Neural progenitor cell (in vitro differentiated cells): ENCODE measurements around the gene ANKS1B. TPM values are rescaled to one million over a fixed set of nuclear protein-coding genes. Genes with fewer than 3 reads are reported as not detected.

Source experiments
- DNase-seq: peaks from one replicate; pipeline ENCODE4 v3.0.0-alpha.2; 2016; ENCODE audit warnings: low spot score
- H2AFZ ChIP-seq: fragments of 200-600 bp; sonication (generic); replicated peaks from 2 replicates; pipeline ENCODE4 v1.6.1; 2016; ENCODE audit warnings: antibody characterized with exemption
- H3F3A ChIP-seq: fragments of 200-600 bp; sonication (generic); 2 replicates; pipeline ENCODE4 v1.6.1; 2016; ENCODE audit warnings: antibody characterized with exemption, low read depth
- H3K27ac ChIP-seq: fragments of 200-600 bp; sonication (generic); 2 replicates; pipeline ENCODE4 v1.5.1; 2016; ENCODE audit warnings: mild to moderate bottlenecking
- H3K27me3 ChIP-seq: fragments of 200-600 bp; sonication (generic); 2 replicates; pipeline ENCODE4 v1.6.1; 2016; ENCODE audit warnings: mild to moderate bottlenecking, moderate library complexity
- H3K36me3 ChIP-seq: fragments of 200-600 bp; sonication (generic); 2 replicates; pipeline ENCODE4 v1.5.1; 2016
- H3K4me1 ChIP-seq: fragments of 200-600 bp; sonication (generic); 2 replicates; pipeline ENCODE4 v1.6.1; 2016; ENCODE audit warnings: mixed run types
- H3K4me2 ChIP-seq: fragments of 200-600 bp; sonication (generic); 2 replicates; pipeline ENCODE4 v1.6.1; 2016
- H3K4me3 ChIP-seq: fragments of 200-600 bp; sonication (generic); 2 replicates; pipeline ENCODE4 v1.5.1; 2016
- H3K79me2 ChIP-seq: fragments of 200-600 bp; sonication (generic); 2 replicates; pipeline ENCODE4 v1.6.1; 2016; ENCODE audit warnings: low read depth
- H3K9ac ChIP-seq: fragments of 200-600 bp; sonication (generic); 2 replicates; pipeline ENCODE4 v1.6.1; 2016
- H3K9me3 ChIP-seq: fragments of 200-600 bp; sonication (generic); 2 replicates; pipeline ENCODE4 v1.5.1; 2016; ENCODE audit warnings: low read depth
- H4K20me1 ChIP-seq: fragments of 200-600 bp; sonication (generic); 2 replicates; pipeline ENCODE4 v1.6.1; 2016; ENCODE audit warnings: low read depth
- H3K27ac Mint-ChIP-seq: 3 replicates; pipeline ENCODE4 v1.8.0; 2021; ENCODE audit warnings: mixed read lengths
- H3K27me3 Mint-ChIP-seq: 2 replicates; pipeline ENCODE4 v1.8.0; 2022; ENCODE audit warnings: low read depth, mild to moderate bottlenecking, inconsistent platforms, moderate library complexity, mixed read lengths; ENCODE audit not compliant: insufficient read depth
- H3K36me3 Mint-ChIP-seq: 3 replicates; pipeline ENCODE4 v1.8.0; 2021; ENCODE audit warnings: mixed read lengths
- H3K4me1 Mint-ChIP-seq: 3 replicates; pipeline ENCODE4 v1.8.0; 2021; ENCODE audit warnings: mixed read lengths
- H3K4me3 Mint-ChIP-seq: 3 replicates; pipeline ENCODE4 v1.8.0; 2021; ENCODE audit warnings: mild to moderate bottlenecking, moderate library complexity, mixed read lengths
- H3K9me3 Mint-ChIP-seq: 3 replicates; pipeline ENCODE4 v1.8.0; 2020; ENCODE audit warnings: mixed read lengths
- EZH2 ChIP-seq: fragments of 200-600 bp; sonication (generic); IDR thresholded peaks from 2 replicates; pipeline ENCODE4 v1.6.1; 2017; ENCODE audit warnings: antibody characterized with exemption, mild to moderate bottlenecking, moderate library complexity
- EZH2phosphoT487 ChIP-seq: fragments of 200-600 bp; sonication (generic); IDR thresholded peaks from 2 replicates; pipeline ENCODE4 v1.6.1; 2017; ENCODE audit warnings: antibody characterized with exemption
- total RNA-seq: library from RNA; depleted of rRNA; stranded (reverse); fragments of >200 nt; gene quantifications from 2 replicates; pipeline ENCODE4 v1.2.3, GENCODE V29; 2015; ENCODE audit warnings: low replicate concordance
- TF ChIP-seq, protein P1 (sequence below): fragments of 200-600 bp; sonication (generic); IDR thresholded peaks from 2 replicates; pipeline ENCODE4 v1.5.1; 2017; ENCODE audit warnings: antibody characterized with exemption, mild to moderate bottlenecking

ANKS1B gene
- total RNA-seq, 1 donor from 2014 or later, result 7.9 TPM

- no peaks in the 10 kb centered on the region for H3K36me3 Mint-ChIP-seq
- DNase-seq, result no peak
- no peaks in the 10 kb centered on the region for H3K27me3 ChIP-seq
- H3K27ac Mint-ChIP-seq, result no peak overlapping the region
- TF ChIP-seq EZH2, result no peak
- no peak for TF ChIP-seq EZH2phosphoT487
- TF ChIP-seq, protein P1, sequence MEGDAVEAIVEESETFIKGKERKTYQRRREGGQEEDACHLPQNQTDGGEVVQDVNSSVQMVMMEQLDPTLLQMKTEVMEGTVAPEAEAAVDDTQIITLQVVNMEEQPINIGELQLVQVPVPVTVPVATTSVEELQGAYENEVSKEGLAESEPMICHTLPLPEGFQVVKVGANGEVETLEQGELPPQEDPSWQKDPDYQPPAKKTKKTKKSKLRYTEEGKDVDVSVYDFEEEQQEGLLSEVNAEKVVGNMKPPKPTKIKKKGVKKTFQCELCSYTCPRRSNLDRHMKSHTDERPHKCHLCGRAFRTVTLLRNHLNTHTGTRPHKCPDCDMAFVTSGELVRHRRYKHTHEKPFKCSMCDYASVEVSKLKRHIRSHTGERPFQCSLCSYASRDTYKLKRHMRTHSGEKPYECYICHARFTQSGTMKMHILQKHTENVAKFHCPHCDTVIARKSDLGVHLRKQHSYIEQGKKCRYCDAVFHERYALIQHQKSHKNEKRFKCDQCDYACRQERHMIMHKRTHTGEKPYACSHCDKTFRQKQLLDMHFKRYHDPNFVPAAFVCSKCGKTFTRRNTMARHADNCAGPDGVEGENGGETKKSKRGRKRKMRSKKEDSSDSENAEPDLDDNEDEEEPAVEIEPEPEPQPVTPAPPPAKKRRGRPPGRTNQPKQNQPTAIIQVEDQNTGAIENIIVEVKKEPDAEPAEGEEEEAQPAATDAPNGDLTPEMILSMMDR, result no peak
- no peaks in the 10 kb centered on the region for H3K27me3 Mint-ChIP-seq
- no peaks in the 10 kb centered on the region for H4K20me1 ChIP-seq
- H3K4me3 Mint-ChIP-seq, result no peak overlapping the region
- no peak overlapping the region for H2AFZ ChIP-seq
- no peaks in the 10 kb centered on the region for H3K4me1 ChIP-seq
- no peaks in the 10 kb centered on the region for H3K9me3 Mint-ChIP-seq
- no peak overlapping the region for H3K27ac ChIP-seq
- no peak overlapping the region for H3K4me3 ChIP-seq
- H3K9ac ChIP-seq, result no peak overlapping the region
- H3F3A ChIP-seq, result no peaks in the 10 kb centered on the region
- no peaks in the 10 kb centered on the region for H3K4me1 Mint-ChIP-seq
- H3K79me2 ChIP-seq, result no peaks in the 10 kb centered on the region
- no peaks in the 10 kb centered on the region for H3K36me3 ChIP-seq
- no peaks in the 10 kb centered on the region for H3K9me3 ChIP-seq
- no peak overlapping the region for H3K4me2 ChIP-seq
These were observed 72.8 kb downstream of the ANKS1B start for GRCh38 chr12:99911967-99912366.

- Mint-ChIP-seq H3K4me3 (no peak overlapping the region), H3K9me3 (no peaks in the 10 kb centered on the region), H3K4me1 (no peaks in the 10 kb centered on the region), H3K27ac (no peak overlapping the region), H3K36me3 (no peaks in the 10 kb centered on the region), H3K27me3 (no peaks in the 10 kb centered on the region)
- Histone ChIP-seq H3K4me1 (no peaks in the 10 kb centered on the region), H2AFZ (no peak overlapping the region), H4K20me1 (no peaks in the 10 kb centered on the region), H3K9ac (no peak overlapping the region), H3K9me3 (no peaks in the 10 kb centered on the region), H3K4me3 (no peak overlapping the region), H3K4me2 (no peak overlapping the region), H3K79me2 (no peaks in the 10 kb centered on the region), H3K27me3 (no peaks in the 10 kb centered on the region), H3F3A (no peaks in the 10 kb centered on the region), H3K36me3 (no peaks in the 10 kb centered on the region), H3K27ac (no peak overlapping the region)
- no peak for DNase-seq
- TF ChIP-seq EZH2phosphoT487 (no peak), EZH2 (no peak)
- TF ChIP-seq, protein P1, result no peak
These were observed 73.7 kb downstream of the ANKS1B start for GRCh38 chr12:99911081-99911480.

- no peak overlapping the region for H3K4me2 ChIP-seq
- no peaks in the 10 kb centered on the region for H3F3A ChIP-seq
- H3K27me3 ChIP-seq, result no peaks in the 10 kb centered on the region
- H3K27ac ChIP-seq, result no peak overlapping the region
- Mint-ChIP-seq H3K36me3 (no peaks in the 10 kb centered on the region), H3K4me1 (no peaks in the 10 kb centered on the region), H3K4me3 (no peak overlapping the region), H3K27ac (no peak overlapping the region), H3K27me3 (no peaks in the 10 kb centered on the region), H3K9me3 (no peaks in the 10 kb centered on the region)
- no peaks in the 10 kb centered on the region for H4K20me1 ChIP-seq
- no peak overlapping the region for H3K4me3 ChIP-seq
- no peaks in the 10 kb centered on the region for H3K4me1 ChIP-seq
- DNase-seq, result no peak
- no peaks in the 10 kb centered on the region for H3K9me3 ChIP-seq
- TF ChIP-seq, protein P1, result no peak
- TF ChIP-seq EZH2phosphoT487 (no peak), EZH2 (no peak)
- no peak overlapping the region for H3K9ac ChIP-seq
- no peaks in the 10 kb centered on the region for H3K79me2 ChIP-seq
- no peaks in the 10 kb centered on the region for H3K36me3 ChIP-seq
- H2AFZ ChIP-seq, result no peak overlapping the region
These were observed 74.4 kb downstream of the ANKS1B start for GRCh38 chr12:99910342-99910741.
